GM18951 (cell line): Measurements from ENCODE around the gene CAMK1D.

ENCODE experiments used
- POLR2A ChIP-seq: IDR thresholded peaks from 4 replicates; pipeline ENCODE4 v1.6.1; 2011; ENCODE audit warnings: mild to moderate bottlenecking; ENCODE audit not compliant: insufficient read length, insufficient read depth; ENCODE audit errors: extremely low read depth
- in situ Hi-C: fragments of 300-500 bp; cut with MboI; formaldehyde crosslinking; loops from one replicate; pipeline ENCODE4 v1.12.0; 2022; ENCODE audit warnings: low sequenced_read_pairs, mixed read lengths, inconsistent platforms; ENCODE audit not compliant: unreplicated experiment

The CAMK1D gene

GRCh38 chr10:12444981-12445700 lies 95.8 kb downstream of the CAMK1D start:
- in situ Hi-C loops = no loop called here
- no peak for TF ChIP-seq POLR2A

GRCh38 chr10:12445701-12446334 lies 96.5 kb downstream of the CAMK1D start:
- in situ Hi-C loops = no loop called here
- no peak for TF ChIP-seq POLR2A

- in situ Hi-C loops = no loop called here
- no peak for TF ChIP-seq POLR2A
Observed at GRCh38 chr10:12448340-12448728, 99.0 kb downstream of the CAMK1D start.

GRCh38 chr10:12448729-12449391 lies 99.5 kb downstream of the CAMK1D start:
- in situ Hi-C loops = no loop called here
- no peak for TF ChIP-seq POLR2A

GRCh38 chr10:12455318-12455717 lies 106.0 kb downstream of the CAMK1D start:
- in situ Hi-C loops = no loop called here
- no peak for TF ChIP-seq POLR2A

- no peak for TF ChIP-seq POLR2A
- in situ Hi-C loops = no loop called here
Observed at GRCh38 chr10:12455766-12456165, 106.4 kb downstream of the CAMK1D start.

GRCh38 chr10:12459340-12459739 lies 110.0 kb downstream of the CAMK1D start:
- in situ Hi-C loops = no loop called here
- TF ChIP-seq POLR2A = no peak

- in situ Hi-C loops = no loop called here
Observed at GRCh38 chr10:12459762-12460161, 110.4 kb downstream of the CAMK1D start.

GRCh38 chr10:12463459-12463838 lies 114.1 kb downstream of the CAMK1D start:
- no peak for TF ChIP-seq POLR2A
- in situ Hi-C loops = no loop called here

More at GRCh38 chr10:12459762-12460161, 110.4 kb downstream of the CAMK1D start:
- TF ChIP-seq POLR2A = no peak

- in situ Hi-C loops = no loop called here
- TF ChIP-seq POLR2A = no peak
Observed at GRCh38 chr10:12465385-12466136, 116.2 kb downstream of the CAMK1D start.

- in situ Hi-C loops = no loop called here
- TF ChIP-seq POLR2A = no peak
Observed at GRCh38 chr10:12466704-12467305, 117.5 kb downstream of the CAMK1D start.

- in situ Hi-C loops = no loop called here
- TF ChIP-seq POLR2A = no peak
Observed at GRCh38 chr10:12469345-12469744, 120.0 kb downstream of the CAMK1D start.

- no peak for TF ChIP-seq POLR2A
- in situ Hi-C loops = no loop called here
Observed at GRCh38 chr10:12470719-12471118, 121.4 kb downstream of the CAMK1D start.
